Smooth muscle cell (in vitro differentiated cells): ENCODE data around the gene CNTN1. TPM values are rescaled to one million over a fixed set of nuclear protein-coding genes. Genes with fewer than 3 reads are reported as not detected.

Experiments
- DNase-seq: peaks from one replicate; lab custom pipeline; 2025; ENCODE audit not compliant: unreplicated experiment; lab: John Stamatoyannopoulos, UW
- H2AFZ ChIP-seq: fragments of 200-600 bp; sonication (generic); 2 replicates; pipeline ENCODE4 v1.6.0; 2016; ENCODE audit warnings: antibody characterized with exemption, low read depth, mild to moderate bottlenecking
- H3F3A ChIP-seq: fragments of 200-600 bp; sonication (generic); 2 replicates; pipeline ENCODE4 v1.6.0; 2017; ENCODE audit warnings: antibody characterized with exemption, low read depth
- H3K27ac ChIP-seq: fragments of 200-600 bp; sonication (generic); 2 replicates; pipeline ENCODE4 v1.5.1; 2016; ENCODE audit warnings: low read depth, mild to moderate bottlenecking
- H3K27me3 ChIP-seq: fragments of 200-600 bp; sonication (generic); 2 replicates; pipeline ENCODE4 v1.6.1; 2016; ENCODE audit warnings: low read depth, mild to moderate bottlenecking
- H3K36me3 ChIP-seq: fragments of 200-600 bp; sonication (generic); 2 replicates; pipeline ENCODE4 v1.5.1; 2016; ENCODE audit warnings: low read depth
- H3K4me1 ChIP-seq: fragments of 200-600 bp; sonication (generic); 2 replicates; pipeline ENCODE4 v1.5.1; 2016; ENCODE audit warnings: low read depth
- H3K4me2 ChIP-seq: fragments of 200-600 bp; sonication (generic); 2 replicates; pipeline ENCODE4 v1.6.0; 2016; ENCODE audit warnings: mild to moderate bottlenecking
- H3K4me3 ChIP-seq: fragments of 200-600 bp; sonication (generic); 2 replicates; pipeline ENCODE4 v1.5.1; 2016; ENCODE audit warnings: mild to moderate bottlenecking
- H3K79me2 ChIP-seq: fragments of 200-600 bp; sonication (generic); 2 replicates; pipeline ENCODE4 v1.6.0; 2016; ENCODE audit warnings: low read depth, mild to moderate bottlenecking
- H3K9ac ChIP-seq: fragments of 200-600 bp; sonication (generic); 2 replicates; pipeline ENCODE4 v1.6.0; 2016; ENCODE audit warnings: low read depth
- H3K9me3 ChIP-seq: fragments of 200-600 bp; sonication (generic); replicated peaks from 2 replicates; pipeline ENCODE4 v1.5.1; 2016; ENCODE audit warnings: low read depth
- H4K20me1 ChIP-seq: fragments of 200-600 bp; sonication (generic); 2 replicates; pipeline ENCODE4 v1.6.0; 2016; ENCODE audit warnings: low read depth
- CTCF ChIP-seq: fragments of 200-600 bp; sonication (generic); IDR thresholded peaks from 2 replicates; pipeline ENCODE4 v1.5.1; 2017; ENCODE audit warnings: borderline replicate concordance, mild to moderate bottlenecking, antibody characterized with exemption; ENCODE audit not compliant: insufficient read depth, poor library complexity, severe bottlenecking
- WGBS: methylation state at CpG from one replicate; pipeline ENCODE4 v1.1.7; 2016; ENCODE audit warnings: low lambda C conversion rate; 5-methylcytosine and 5-hydroxymethylcytosine counted together
- polyA plus RNA-seq: library from polyadenylated mRNA; unstranded; fragments of >200 nt; fragmentation: Nextera tagmentation; extraction: Ambion mirVana; gene quantifications from 2 replicates; pipeline ENCODE4 v1.2.1, GENCODE V29; 2016
- total RNA-seq: library from RNA; depleted of rRNA; stranded (reverse); fragments of >200 nt; gene quantifications from 2 replicates; pipeline ENCODE4 v1.2.3, GENCODE V29; 2014

The CNTN1 gene
- total and polyA plus RNA-seq, 2 experiments from 2014 or later = 0.37 to 0.94 TPM

- Histone ChIP-seq H3K27ac (peak overlapping the region; percentile 54), H3K27me3 (no peaks in the 10 kb centered on the region), H3K9ac (no peak overlapping the region), H3K4me3 (no peak overlapping the region), H3K4me2 (peak overlapping the region; percentile 51), H3K9me3 (no peaks in the 10 kb centered on the region), H3K79me2 (no peaks in the 10 kb centered on the region), H2AFZ (peak overlapping the region; percentile 79), H3F3A (no peaks in the 10 kb centered on the region), H4K20me1 (no peaks in the 10 kb centered on the region), H3K36me3 (no peaks in the 10 kb centered on the region), H3K4me1 (peaks cover 5% of the 10 kb centered on the region)
- no peak for DNase-seq
- TF ChIP-seq CTCF = no peak
- 23% methylated on average over 2 of the region's 2 CpGs for WGBS
Observed at GRCh38 chr12:40953076-40953475, 260.8 kb downstream of the CNTN1 start.

- Histone ChIP-seq H3K9ac (no peak overlapping the region), H3K4me3 (no peak overlapping the region), H3K4me1 (peaks cover 5% of the 10 kb centered on the region), H3K36me3 (no peaks in the 10 kb centered on the region), H3K79me2 (no peaks in the 10 kb centered on the region), H3K27ac (no peak overlapping the region), H2AFZ (no peak overlapping the region), H3K9me3 (no peaks in the 10 kb centered on the region), H3F3A (no peaks in the 10 kb centered on the region), H3K27me3 (no peaks in the 10 kb centered on the region), H3K4me2 (no peak overlapping the region), H4K20me1 (no peaks in the 10 kb centered on the region)
- WGBS = 93% methylated on average over 1 of the region's 1 CpG
- no peak for TF ChIP-seq CTCF
- DNase-seq = no peak
Observed at GRCh38 chr12:40957417-40957816, 265.2 kb downstream of the CNTN1 start.

GRCh38 chr12:40959041-40959440 lies 266.8 kb downstream of the CNTN1 start:
- Histone ChIP-seq H3K4me2 (peak overlapping the region; percentile 24), H2AFZ (no peak overlapping the region), H3K27me3 (no peaks in the 10 kb centered on the region), H3K9me3 (no peaks in the 10 kb centered on the region), H3K79me2 (no peaks in the 10 kb centered on the region), H4K20me1 (no peaks in the 10 kb centered on the region), H3K4me1 (no peaks in the 10 kb centered on the region), H3K9ac (no peak overlapping the region), H3K27ac (peak overlapping the region; percentile 37), H3K36me3 (no peaks in the 10 kb centered on the region), H3K4me3 (no peak overlapping the region), H3F3A (no peaks in the 10 kb centered on the region)
- no peak for DNase-seq
- WGBS = 25% methylated on average over 2 of the region's 2 CpGs
- no peak for TF ChIP-seq CTCF

- H4K20me1 ChIP-seq = no peaks in the 10 kb centered on the region
- H3K36me3 ChIP-seq = no peaks in the 10 kb centered on the region
- H3K4me1 ChIP-seq = no peaks in the 10 kb centered on the region
- no peak overlapping the region for H2AFZ ChIP-seq
- 97% methylated on average over 2 of the region's 2 CpGs for WGBS
- TF ChIP-seq CTCF = no peak
- no peaks in the 10 kb centered on the region for H3F3A ChIP-seq
- DNase-seq = no peak
- no peak overlapping the region for H3K9ac ChIP-seq
- no peaks in the 10 kb centered on the region for H3K79me2 ChIP-seq
- H3K4me2 ChIP-seq = no peak overlapping the region
- no peaks in the 10 kb centered on the region for H3K27me3 ChIP-seq
- no peaks in the 10 kb centered on the region for H3K9me3 ChIP-seq
- no peak overlapping the region for H3K27ac ChIP-seq
- no peak overlapping the region for H3K4me3 ChIP-seq
Observed at GRCh38 chr12:40963751-40964150, 271.5 kb downstream of the CNTN1 start.
